ENCODE results near the gene ACACA.

The ACACA gene

GRCh38 chr17:37340804-37341203 is 65.8 kb downstream of the ACACA start:
- Histone ChIP-seq H3K36me3 (ENCODE audit: control insufficient read depth, insufficient read depth, low read length) (peaks cover 18% of the 10 kb centered on the region), H3K9ac (ENCODE audit: low read depth, low read length) (no peak overlapping the region), H3K27ac (ENCODE audit: low read depth, low read length) (no peak overlapping the region), H3K9me3 (ENCODE audit: control insufficient read depth, insufficient read depth, low read length) (no peaks in the 10 kb centered on the region), H3K4me1 (ENCODE audit: control insufficient read depth, insufficient read depth, low read length) (peaks cover 2% of the 10 kb centered on the region; the same call in 1 of the 2 replicates), H3K4me3 (ENCODE audit: low read depth, low read length) (no peak overlapping the region), H3K27me3 (ENCODE audit: control insufficient read depth, insufficient read depth, low read length) (no peaks in the 10 kb centered on the region)

- peaks cover 18% of the 10 kb centered on the region for H3K36me3 ChIP-seq (ENCODE audit: control insufficient read depth, insufficient read depth, low read length)
- no peak overlapping the region for H3K4me3 ChIP-seq (ENCODE audit: low read depth, low read length)
- no peak overlapping the region for H3K27ac ChIP-seq (ENCODE audit: low read depth, low read length)
- no peaks in the 10 kb centered on the region for H3K27me3 ChIP-seq (ENCODE audit: control insufficient read depth, insufficient read depth, low read length)
- peaks cover 2% of the 10 kb centered on the region; the same call in 1 of the 2 replicates for H3K4me1 ChIP-seq (ENCODE audit: control insufficient read depth, insufficient read depth, low read length)
- no peaks in the 10 kb centered on the region for H3K9me3 ChIP-seq (ENCODE audit: control insufficient read depth, insufficient read depth, low read length)
- no peak overlapping the region for H3K9ac ChIP-seq (ENCODE audit: low read depth, low read length)
Observed at GRCh38 chr17:37339321-37339720, 67.3 kb downstream of the ACACA start.

GRCh38 chr17:37338847-37339246 is 67.8 kb downstream of the ACACA start:
- Histone ChIP-seq H3K36me3 (ENCODE audit: control insufficient read depth, insufficient read depth, low read length) (peaks cover 18% of the 10 kb centered on the region), H3K4me3 (ENCODE audit: low read depth, low read length) (no peak overlapping the region), H3K9ac (ENCODE audit: low read depth, low read length) (no peak overlapping the region), H3K4me1 (ENCODE audit: control insufficient read depth, insufficient read depth, low read length) (peaks cover 2% of the 10 kb centered on the region; the same call in 1 of the 2 replicates), H3K9me3 (ENCODE audit: control insufficient read depth, insufficient read depth, low read length) (no peaks in the 10 kb centered on the region), H3K27me3 (ENCODE audit: control insufficient read depth, insufficient read depth, low read length) (no peaks in the 10 kb centered on the region), H3K27ac (ENCODE audit: low read depth, low read length) (no peak overlapping the region)

GRCh38 chr17:37327341-37328090 is 79.1 kb downstream of the ACACA start:
- H3K27me3 ChIP-seq (ENCODE audit: control insufficient read depth, insufficient read depth, low read length) = no peaks in the 10 kb centered on the region
- no peak overlapping the region for H3K27ac ChIP-seq (ENCODE audit: low read depth, low read length)
- H3K4me3 ChIP-seq (ENCODE audit: low read depth, low read length) = no peak overlapping the region
- no peaks in the 10 kb centered on the region for H3K9me3 ChIP-seq (ENCODE audit: control insufficient read depth, insufficient read depth, low read length)
- peaks cover 48% of the 10 kb centered on the region for H3K36me3 ChIP-seq (ENCODE audit: control insufficient read depth, insufficient read depth, low read length)
- H3K4me1 ChIP-seq (ENCODE audit: control insufficient read depth, insufficient read depth, low read length) = no peaks in the 10 kb centered on the region
- H3K9ac ChIP-seq (ENCODE audit: low read depth, low read length) = no peak overlapping the region

GRCh38 chr17:37322826-37323561 is 83.6 kb downstream of the ACACA start:
- peaks cover 32% of the 10 kb centered on the region for H3K36me3 ChIP-seq (ENCODE audit: control insufficient read depth, insufficient read depth, low read length)
- H3K4me3 ChIP-seq (ENCODE audit: low read depth, low read length) = no peak overlapping the region
- no peak overlapping the region for H3K27ac ChIP-seq (ENCODE audit: low read depth, low read length)
- no peaks in the 10 kb centered on the region for H3K9me3 ChIP-seq (ENCODE audit: control insufficient read depth, insufficient read depth, low read length)
- H3K27me3 ChIP-seq (ENCODE audit: control insufficient read depth, insufficient read depth, low read length) = no peaks in the 10 kb centered on the region
- H3K9ac ChIP-seq (ENCODE audit: low read depth, low read length) = no peak overlapping the region
- H3K4me1 ChIP-seq (ENCODE audit: control insufficient read depth, insufficient read depth, low read length) = no peaks in the 10 kb centered on the region

GRCh38 chr17:37322106-37322505 is 84.5 kb downstream of the ACACA start:
- H3K27ac ChIP-seq (ENCODE audit: low read depth, low read length) = no peak overlapping the region
- H3K4me3 ChIP-seq (ENCODE audit: low read depth, low read length) = no peak overlapping the region
- H3K36me3 ChIP-seq (ENCODE audit: control insufficient read depth, insufficient read depth, low read length) = peaks cover 24% of the 10 kb centered on the region
- H3K27me3 ChIP-seq (ENCODE audit: control insufficient read depth, insufficient read depth, low read length) = no peaks in the 10 kb centered on the region
- no peak overlapping the region for H3K9ac ChIP-seq (ENCODE audit: low read depth, low read length)
- no peaks in the 10 kb centered on the region for H3K9me3 ChIP-seq (ENCODE audit: control insufficient read depth, insufficient read depth, low read length)
- H3K4me1 ChIP-seq (ENCODE audit: control insufficient read depth, insufficient read depth, low read length) = no peaks in the 10 kb centered on the region

GRCh38 chr17:37318931-37319594 is 87.6 kb downstream of the ACACA start:
- H3K9me3 ChIP-seq (ENCODE audit: control insufficient read depth, insufficient read depth, low read length) = no peaks in the 10 kb centered on the region
- no peak overlapping the region for H3K9ac ChIP-seq (ENCODE audit: low read depth, low read length)
- no peak overlapping the region for H3K4me3 ChIP-seq (ENCODE audit: low read depth, low read length)
- peaks cover 19% of the 10 kb centered on the region for H3K36me3 ChIP-seq (ENCODE audit: control insufficient read depth, insufficient read depth, low read length)
- H3K27me3 ChIP-seq (ENCODE audit: control insufficient read depth, insufficient read depth, low read length) = no peaks in the 10 kb centered on the region
- no peak overlapping the region for H3K27ac ChIP-seq (ENCODE audit: low read depth, low read length)
- no peaks in the 10 kb centered on the region for H3K4me1 ChIP-seq (ENCODE audit: control insufficient read depth, insufficient read depth, low read length)

- H3K27me3 ChIP-seq (ENCODE audit: control insufficient read depth, insufficient read depth, low read length) = no peaks in the 10 kb centered on the region
- no peaks in the 10 kb centered on the region for H3K9me3 ChIP-seq (ENCODE audit: control insufficient read depth, insufficient read depth, low read length)
- peaks cover 19% of the 10 kb centered on the region for H3K36me3 ChIP-seq (ENCODE audit: control insufficient read depth, insufficient read depth, low read length)
- no peak overlapping the region for H3K27ac ChIP-seq (ENCODE audit: low read depth, low read length)
- H3K4me1 ChIP-seq (ENCODE audit: control insufficient read depth, insufficient read depth, low read length) = no peaks in the 10 kb centered on the region
- no peak overlapping the region for H3K4me3 ChIP-seq (ENCODE audit: low read depth, low read length)
- no peak overlapping the region for H3K9ac ChIP-seq (ENCODE audit: low read depth, low read length)
Observed at GRCh38 chr17:37317867-37318266, 88.8 kb downstream of the ACACA start.

GRCh38 chr17:37315601-37316000 is 91.0 kb downstream of the ACACA start:
- H3K9ac ChIP-seq (ENCODE audit: low read depth, low read length) = no peak overlapping the region
- H3K4me1 ChIP-seq (ENCODE audit: control insufficient read depth, insufficient read depth, low read length) = 0 out of 2 replicates have a peak, but pooled peaks cover 6% of the 10 kb centered on the region
- H3K36me3 ChIP-seq (ENCODE audit: control insufficient read depth, insufficient read depth, low read length) = peaks cover 15% of the 10 kb centered on the region
- no peak overlapping the region for H3K4me3 ChIP-seq (ENCODE audit: low read depth, low read length)
- H3K27me3 ChIP-seq (ENCODE audit: control insufficient read depth, insufficient read depth, low read length) = no peaks in the 10 kb centered on the region
- no peak overlapping the region for H3K27ac ChIP-seq (ENCODE audit: low read depth, low read length)
- H3K9me3 ChIP-seq (ENCODE audit: control insufficient read depth, insufficient read depth, low read length) = no peaks in the 10 kb centered on the region

- 0 out of 2 replicates have a peak, but pooled peaks cover 6% of the 10 kb centered on the region for H3K4me1 ChIP-seq (ENCODE audit: control insufficient read depth, insufficient read depth, low read length)
- no peak overlapping the region for H3K9ac ChIP-seq (ENCODE audit: low read depth, low read length)
- H3K36me3 ChIP-seq (ENCODE audit: control insufficient read depth, insufficient read depth, low read length) = peaks cover 16% of the 10 kb centered on the region
- no peaks in the 10 kb centered on the region for H3K9me3 ChIP-seq (ENCODE audit: control insufficient read depth, insufficient read depth, low read length)
- no peak overlapping the region for H3K4me3 ChIP-seq (ENCODE audit: low read depth, low read length)
- H3K27me3 ChIP-seq (ENCODE audit: control insufficient read depth, insufficient read depth, low read length) = no peaks in the 10 kb centered on the region
- peak overlapping the region; percentile 38 for H3K27ac ChIP-seq (ENCODE audit: low read depth, low read length)
Observed at GRCh38 chr17:37312137-37312923, 94.3 kb downstream of the ACACA start.

Data from HUES48 (cell line).